Urinary bladder (tissue), 4 donors: Measurements from ENCODE around the gene CEACAM5. TPM values are rescaled to one million over a fixed set of nuclear protein-coding genes. Genes with fewer than 3 reads are reported as not detected.
"Not testable (repeated sequence)": the region's sequence is repeated elsewhere in the genome, so short reads cannot be mapped to it uniquely, and the experiment has no call there.

Source experiments
- DNase-seq: peaks from one replicate; pipeline ENCODE4 v3.0.0-alpha.2; 2015; ENCODE audit errors: extremely low spot score
- H3K27ac ChIP-seq: one replicate; pipeline ENCODE4 v1.5.1; 2013; ENCODE audit warnings: low read depth, mild to moderate bottlenecking, moderate library complexity
- H3K36me3 ChIP-seq: one replicate; pipeline ENCODE4 v1.6.1; 2013; ENCODE audit warnings: mild to moderate bottlenecking, moderate library complexity; ENCODE audit not compliant: insufficient read depth
- H3K4me1 ChIP-seq: one replicate; pipeline ENCODE4 v1.6.1; 2013; ENCODE audit warnings: mild to moderate bottlenecking, moderate library complexity; ENCODE audit not compliant: insufficient read depth
- H3K4me3 ChIP-seq: one replicate; pipeline ENCODE4 v1.5.1; 2013; ENCODE audit warnings: low read depth, low read length
- WGBS: extraction: QIAGEN DNeasy Blood & Tissue Kit; methylation state at CpG from one replicate; pipeline ENCODE4 v1.1.7; 2013; 5-methylcytosine and 5-hydroxymethylcytosine counted together
- polyA plus RNA-seq: library from polyadenylated mRNA; stranded (reverse); fragments of 200-250 nt; gene quantifications from one replicate; pipeline ENCODE4 v1.2.3, GENCODE V29; 2013
- total RNA-seq: library from RNA; depleted of rRNA; stranded (reverse); fragments of >200 nt; gene quantifications from one replicate; pipeline ENCODE4 v1.2.3, GENCODE V29; 2014
- donor health status: healthy with polysubstance abuse.
- donor health status: healthy.

CEACAM5 gene
- total and polyA plus RNA-seq, 2 donors, result not detected

DNA sequence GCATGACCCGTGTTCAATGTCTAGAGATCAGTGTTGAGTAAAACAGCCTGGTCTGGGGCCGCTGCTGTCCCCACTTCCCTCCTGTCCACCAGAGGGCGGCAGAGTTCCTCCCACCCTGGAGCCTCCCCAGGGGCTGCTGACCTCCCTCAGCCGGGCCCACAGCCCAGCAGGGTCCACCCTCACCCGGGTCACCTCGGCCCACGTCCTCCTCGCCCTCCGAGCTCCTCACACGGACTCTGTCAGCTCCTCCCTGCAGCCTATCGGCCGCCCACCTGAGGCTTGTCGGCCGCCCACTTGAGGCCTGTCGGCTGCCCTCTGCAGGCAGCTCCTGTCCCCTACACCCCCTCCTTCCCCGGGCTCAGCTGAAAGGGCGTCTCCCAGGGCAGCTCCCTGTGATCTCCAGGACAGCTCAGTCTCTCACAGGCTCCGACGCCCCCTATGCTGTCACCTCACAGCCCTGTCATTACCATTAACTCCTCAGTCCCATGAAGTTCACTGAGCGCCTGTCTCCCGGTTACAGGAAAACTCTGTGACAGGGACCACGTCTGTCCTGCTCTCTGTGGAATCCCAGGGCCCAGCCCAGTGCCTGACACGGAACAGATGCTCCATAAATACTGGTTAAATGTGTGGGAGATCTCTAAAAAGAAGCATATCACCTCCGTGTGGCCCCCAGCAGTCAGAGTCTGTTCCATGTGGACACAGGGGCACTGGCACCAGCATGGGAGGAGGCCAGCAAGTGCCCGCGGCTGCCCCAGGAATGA lies 1.5 kb upstream of the CEACAM5 start:
- Histone ChIP-seq H3K27ac (no peak overlapping the region), H3K4me1 (no peaks in the 10 kb centered on the region), H3K36me3 (no peaks in the 10 kb centered on the region), H3K4me3 (no peak overlapping the region)
- 14% methylated on average over 26 of the region's 26 CpGs for WGBS
- no peak for DNase-seq

DNA sequence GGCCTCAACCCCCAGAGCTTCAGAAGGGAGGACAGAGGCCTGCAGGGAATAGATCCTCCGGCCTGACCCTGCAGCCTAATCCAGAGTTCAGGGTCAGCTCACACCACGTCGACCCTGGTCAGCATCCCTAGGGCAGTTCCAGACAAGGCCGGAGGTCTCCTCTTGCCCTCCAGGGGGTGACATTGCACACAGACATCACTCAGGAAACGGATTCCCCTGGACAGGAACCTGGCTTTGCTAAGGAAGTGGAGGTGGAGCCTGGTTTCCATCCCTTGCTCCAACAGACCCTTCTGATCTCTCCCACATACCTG lies 969 bp upstream of the CEACAM5 start:
- Histone ChIP-seq H3K4me1 (no peaks in the 10 kb centered on the region), H3K27ac (no peak overlapping the region), H3K4me3 (no peak overlapping the region), H3K36me3 (no peaks in the 10 kb centered on the region)
- DNase-seq, result no peak
- 53% methylated on average over 5 of the region's 5 CpGs for WGBS

DNA sequence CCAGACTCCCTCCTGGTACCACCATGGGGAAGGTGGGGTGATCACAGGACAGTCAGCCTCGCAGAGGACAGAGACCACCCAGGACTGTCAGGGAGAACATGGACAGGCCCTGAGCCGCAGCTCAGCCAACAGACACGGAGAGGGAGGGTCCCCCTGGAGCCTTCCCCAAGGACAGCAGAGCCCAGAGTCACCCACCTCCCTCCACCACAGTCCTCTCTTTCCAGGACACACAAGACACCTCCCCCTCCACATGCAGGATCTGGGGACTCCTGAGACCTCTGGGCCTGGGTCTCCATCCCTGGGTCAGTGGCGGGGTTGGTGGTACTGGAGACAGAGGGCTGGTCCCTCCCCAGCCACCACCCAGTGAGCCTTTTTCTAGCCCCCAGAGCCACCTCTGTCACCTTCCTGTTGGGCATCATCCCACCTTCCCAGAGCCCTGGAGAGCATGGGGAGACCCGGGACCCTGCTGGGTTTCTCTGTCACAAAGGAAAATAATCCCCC lies 505 bp upstream of the CEACAM5 start:
- DNase-seq, result no peak
- H3K36me3 ChIP-seq, result no peaks in the 10 kb centered on the region
- 79% methylated on average over 5 of the region's 5 CpGs for whole genome bisulfite sequencing
- H3K27ac ChIP-seq, result no peak overlapping the region
- no peaks in the 10 kb centered on the region for H3K4me1 ChIP-seq
- H3K4me3 ChIP-seq, result no peak overlapping the region

DNA sequence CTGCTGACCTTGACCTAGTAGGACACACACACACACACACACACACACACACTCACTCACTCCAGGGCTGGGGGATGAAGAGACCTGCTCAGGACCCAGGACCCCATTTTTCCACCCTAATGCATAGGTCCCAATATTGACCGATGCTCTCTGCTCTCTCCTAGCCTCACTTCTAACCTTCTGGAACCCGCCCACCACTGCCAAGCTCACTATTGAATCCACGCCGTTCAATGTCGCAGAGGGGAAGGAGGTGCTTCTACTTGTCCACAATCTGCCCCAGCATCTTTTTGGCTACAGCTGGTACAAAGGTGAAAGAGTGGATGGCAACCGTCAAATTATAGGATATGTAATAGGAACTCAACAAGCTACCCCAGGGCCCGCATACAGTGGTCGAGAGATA lies 1.1 kb downstream of the CEACAM5 start:
- H3K4me1 ChIP-seq, DNase-seq, H3K36me3 ChIP-seq, H3K4me3 ChIP-seq, H3K27ac ChIP-seq: not testable (repeated sequence)
- WGBS, result 87% methylated on average over 8 of the region's 8 CpGs

DNA sequence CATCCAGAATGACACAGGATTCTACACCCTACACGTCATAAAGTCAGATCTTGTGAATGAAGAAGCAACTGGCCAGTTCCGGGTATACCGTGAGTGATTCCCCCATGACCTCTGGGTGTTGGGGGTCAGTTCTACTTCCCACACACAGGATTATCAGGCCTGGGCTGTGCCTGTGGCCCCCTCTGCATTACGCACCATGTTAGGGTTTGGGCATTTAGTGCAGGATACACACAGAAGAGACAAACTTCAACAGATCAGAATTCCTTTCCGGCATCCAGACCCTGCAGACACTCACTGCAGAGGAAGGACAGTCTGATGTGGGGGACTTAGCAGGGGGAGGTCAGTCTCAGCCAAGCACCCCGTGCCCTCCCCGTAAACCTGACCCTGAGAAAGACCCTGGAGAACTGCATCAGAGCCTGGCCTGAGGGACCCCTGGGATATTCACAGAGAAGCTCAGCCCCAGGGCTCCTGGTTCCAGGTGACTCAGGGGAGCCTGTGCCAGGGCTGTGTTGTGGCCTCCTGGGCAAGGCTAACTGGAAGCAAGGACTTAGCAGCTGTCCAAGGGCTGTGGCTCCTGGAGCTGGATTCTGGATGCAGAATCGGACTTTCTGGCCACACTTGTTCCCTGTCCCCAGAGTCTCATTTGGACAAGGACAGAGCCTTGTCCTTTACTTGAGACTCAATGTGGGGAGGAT lies 1.7 kb downstream of the CEACAM5 start:
- no peak overlapping the region for H3K4me3 ChIP-seq
- H3K4me1 ChIP-seq, result no peaks in the 10 kb centered on the region
- H3K36me3 ChIP-seq, result no peaks in the 10 kb centered on the region
- H3K27ac ChIP-seq, result no peak overlapping the region
- no peak for DNase-seq
- 84% methylated on average over 8 of the region's 8 CpGs for WGBS

DNA sequence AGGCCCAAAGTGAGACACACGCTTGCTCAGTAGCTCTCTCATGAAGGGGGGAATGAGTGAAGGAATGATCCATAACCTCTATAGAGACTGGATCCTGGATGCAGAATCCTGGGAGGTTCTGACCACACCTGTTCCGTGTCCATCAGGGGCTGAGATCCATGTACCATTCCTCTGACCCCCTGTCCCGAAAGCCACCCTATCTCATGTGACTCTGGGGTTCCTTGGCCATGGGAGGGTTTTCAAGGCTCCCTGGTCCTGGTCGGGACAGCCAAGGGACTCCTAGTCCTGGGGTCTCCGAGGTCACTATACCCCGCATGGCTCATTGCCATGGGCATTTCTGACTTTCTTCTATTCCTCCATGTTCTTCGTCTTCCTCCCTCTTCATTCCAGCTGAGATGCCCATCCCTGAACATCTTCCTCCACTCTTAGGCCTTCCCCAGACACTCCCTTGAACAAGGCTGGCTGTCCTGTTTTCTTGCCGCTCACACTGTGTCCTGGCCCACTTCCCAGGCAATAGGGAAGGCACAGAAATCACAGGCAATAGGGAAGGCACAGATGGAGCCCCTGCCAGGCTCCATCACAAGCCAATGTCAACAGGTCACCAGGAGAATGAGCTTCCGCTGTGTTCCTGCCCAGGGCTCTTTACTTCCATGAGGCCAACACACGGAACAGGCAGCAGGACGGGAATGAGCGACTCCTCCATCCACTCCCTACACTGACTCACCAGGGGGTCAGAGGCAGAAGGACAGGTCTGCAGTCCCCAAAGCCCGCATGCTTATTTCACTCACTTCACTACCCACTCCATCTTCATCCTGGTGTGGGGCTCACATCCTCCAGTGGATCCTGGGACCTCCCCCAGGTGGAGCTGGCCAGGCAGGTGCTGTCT lies 3.2 kb downstream of the CEACAM5 start:
- no peak for DNase-seq
- Histone ChIP-seq H3K36me3 (no peaks in the 10 kb centered on the region), H3K4me1 (no peaks in the 10 kb centered on the region), H3K27ac (no peak overlapping the region), H3K4me3 (no peak overlapping the region)
- 79% methylated on average over 13 of the region's 13 CpGs for WGBS

DNA sequence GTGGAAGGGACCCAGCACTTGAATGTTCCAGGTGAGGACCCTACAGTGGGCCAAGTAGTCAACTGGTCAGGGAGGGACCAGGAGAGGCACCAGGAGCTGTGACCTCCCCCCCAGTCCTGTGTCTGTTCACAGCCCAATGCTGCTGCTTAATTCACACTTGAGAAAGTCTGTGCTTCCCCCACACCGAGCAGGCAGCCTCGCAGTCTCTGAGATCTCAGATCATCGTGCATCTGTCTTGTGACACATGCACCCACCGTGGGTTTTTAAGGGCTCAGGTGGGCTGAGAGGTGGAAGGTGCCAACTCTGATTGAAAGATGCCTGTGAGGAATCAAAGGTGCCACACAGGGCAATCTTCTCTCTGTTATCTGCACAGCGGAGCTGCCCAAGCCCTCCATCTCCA lies 6.2 kb downstream of the CEACAM5 start:
- no peak for DNase-seq
- Histone ChIP-seq H3K4me1 (no peaks in the 10 kb centered on the region), H3K27ac (no peak overlapping the region), H3K36me3 (no peaks in the 10 kb centered on the region), H3K4me3 (no peak overlapping the region)
- 79% methylated on average over 5 of the region's 5 CpGs for WGBS

DNA sequence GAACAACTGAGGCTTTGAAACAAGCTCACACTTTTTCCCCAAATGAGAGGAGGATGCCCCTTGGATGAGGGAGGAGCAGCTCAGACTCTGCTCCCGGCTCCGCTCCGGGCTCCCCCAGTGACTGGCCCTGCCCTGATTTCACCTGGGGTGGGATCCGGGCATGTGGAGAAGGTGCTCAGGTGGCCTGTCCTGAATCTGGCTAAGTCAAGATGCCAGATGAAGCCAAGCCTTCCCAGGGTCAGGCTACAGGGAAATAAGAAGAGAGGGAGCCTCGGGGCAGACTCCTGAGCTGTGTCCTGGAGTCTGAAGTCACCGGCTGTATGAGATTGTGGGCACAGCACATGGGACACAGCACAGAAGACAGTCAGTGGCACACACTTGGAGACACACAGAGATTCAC lies 10.3 kb downstream of the CEACAM5 start:
- Histone ChIP-seq H3K27ac (no peak overlapping the region), H3K4me3 (no peak overlapping the region), H3K36me3 (no peaks in the 10 kb centered on the region), H3K4me1 (no peaks in the 10 kb centered on the region)
- DNase-seq, result no peak
- WGBS, result 77% methylated on average over 6 of the region's 6 CpGs

DNA sequence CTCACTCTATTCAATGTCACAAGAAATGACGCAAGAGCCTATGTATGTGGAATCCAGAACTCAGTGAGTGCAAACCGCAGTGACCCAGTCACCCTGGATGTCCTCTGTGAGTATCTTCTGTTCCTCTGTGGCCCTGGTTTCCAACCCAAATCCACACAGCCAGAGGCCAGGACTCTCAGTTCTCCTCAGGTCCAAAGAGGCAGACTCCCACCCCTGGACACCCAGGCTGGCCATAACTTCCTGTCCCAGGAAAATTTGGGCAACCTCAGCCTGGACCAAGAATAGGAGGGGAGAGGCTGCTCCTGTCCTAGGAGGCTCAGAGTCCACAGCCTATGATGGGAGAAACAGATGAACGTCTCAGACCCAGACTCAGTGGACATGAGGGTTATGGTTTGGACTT lies 11.7 kb downstream of the CEACAM5 start:
- no peak overlapping the region for H3K4me3 ChIP-seq
- H3K4me1 ChIP-seq, result no peaks in the 10 kb centered on the region
- no peaks in the 10 kb centered on the region for H3K36me3 ChIP-seq
- WGBS, result 92% methylated on average over 3 of the region's 3 CpGs
- H3K27ac ChIP-seq, result no peak overlapping the region
- no peak for DNase-seq

DNA sequence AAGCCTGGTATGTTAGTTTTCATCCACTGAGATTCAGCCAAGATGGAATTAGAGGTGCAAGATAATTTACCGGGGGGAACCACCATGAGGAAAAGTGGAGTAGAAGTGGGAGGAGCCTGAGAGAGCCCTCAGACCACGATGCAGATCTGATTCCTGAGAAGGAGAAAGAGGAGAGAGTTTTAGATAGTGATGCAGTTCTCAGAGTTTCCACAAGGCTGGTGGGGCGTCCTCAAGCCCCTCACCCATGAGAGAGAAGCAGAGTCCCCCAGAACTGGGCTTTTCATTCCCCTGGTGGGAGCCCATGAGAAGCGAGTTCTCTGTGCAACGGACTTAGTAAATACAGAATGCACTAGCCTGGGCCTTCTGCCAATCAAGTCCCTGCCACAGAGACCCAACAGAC lies 18.1 kb downstream of the CEACAM5 start:
- Histone ChIP-seq H3K36me3 (no peaks in the 10 kb centered on the region), H3K27ac (no peak overlapping the region), H3K4me3 (no peak overlapping the region), H3K4me1 (no peaks in the 10 kb centered on the region)
- 27% methylated on average over 5 of the region's 5 CpGs for WGBS
- no peak for DNase-seq

DNA sequence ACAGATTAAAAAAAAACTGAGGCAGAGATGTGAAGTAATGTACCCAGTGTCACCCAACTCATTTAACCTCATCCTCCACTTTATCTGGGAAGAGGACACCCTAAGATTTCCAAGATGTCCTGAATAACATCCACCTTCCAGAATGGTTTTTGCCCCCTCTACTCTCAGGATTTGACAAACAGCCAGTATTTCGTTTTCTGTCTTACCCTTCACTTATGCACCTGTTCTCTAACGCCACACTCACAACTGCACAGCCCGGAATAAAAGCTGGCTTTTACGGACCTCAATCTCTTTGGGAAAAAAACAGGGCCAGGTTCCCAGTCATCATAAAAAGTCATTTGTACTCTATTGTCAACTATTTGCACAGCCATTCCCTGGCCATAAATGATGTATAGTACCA lies 25.7 kb downstream of the CEACAM5 start:
- H3K36me3 ChIP-seq, result no peaks in the 10 kb centered on the region
- DNase-seq, result no peak
- H3K27ac ChIP-seq, result no peak overlapping the region
- no peaks in the 10 kb centered on the region for H3K4me1 ChIP-seq
- 63% methylated on average over 4 of the region's 4 CpGs for WGBS
- no peak overlapping the region for H3K4me3 ChIP-seq

DNA sequence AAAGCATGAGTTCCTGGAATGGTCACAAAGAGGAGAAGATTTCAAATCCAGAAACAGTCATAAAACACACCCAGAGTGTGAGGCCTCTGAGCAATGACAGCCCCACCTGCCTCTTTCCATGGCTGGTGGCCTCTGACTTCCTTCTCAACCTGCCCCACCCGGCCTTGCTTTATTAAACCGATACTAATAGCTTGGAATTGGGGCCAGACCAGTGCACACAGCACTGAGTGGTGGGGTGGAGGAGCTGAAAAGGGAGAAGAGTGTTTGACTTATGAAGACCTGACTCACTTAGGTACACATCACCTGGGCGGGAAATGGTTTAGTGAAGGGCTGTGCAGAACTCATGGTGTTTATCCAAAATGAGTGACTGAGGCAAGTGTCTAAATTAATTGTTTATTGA lies 26.2 kb downstream of the CEACAM5 start:
- 70% methylated on average over 3 of the region's 3 CpGs for WGBS
- Histone ChIP-seq H3K27ac (no peak overlapping the region), H3K4me1 (no peaks in the 10 kb centered on the region), H3K36me3 (no peaks in the 10 kb centered on the region), H3K4me3 (no peak overlapping the region)
- DNase-seq, result no peak

DNA sequence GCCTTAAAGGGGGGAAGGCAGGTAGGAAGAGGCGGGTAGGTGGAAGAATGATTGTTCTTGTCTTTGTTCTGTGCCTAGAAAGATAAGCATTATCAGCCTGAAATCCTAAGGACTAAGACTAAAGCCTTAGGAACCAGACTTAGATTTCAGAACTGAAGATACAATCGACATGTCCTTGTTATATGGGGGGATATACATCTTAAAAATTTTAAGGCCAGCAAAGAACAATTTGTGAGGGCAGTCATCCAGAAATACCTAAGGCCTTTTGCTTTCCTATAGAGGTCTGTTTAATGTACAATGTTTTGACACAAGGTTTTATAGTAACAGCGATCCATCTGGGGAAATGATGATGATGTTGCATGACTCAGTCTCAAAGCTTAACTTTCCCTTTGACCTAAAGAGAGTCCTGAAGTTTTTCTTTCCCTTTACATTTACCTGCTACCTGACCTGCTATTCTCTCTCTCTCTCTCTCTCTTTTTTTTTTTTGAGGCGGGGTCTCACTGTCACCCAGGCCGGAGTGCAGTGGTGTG lies 26.7 kb downstream of the CEACAM5 start:
- 63% methylated on average over 5 of the region's 5 CpGs for whole genome bisulfite sequencing
- Histone ChIP-seq H3K4me1 (no peaks in the 10 kb centered on the region), H3K27ac (no peak overlapping the region), H3K36me3 (no peaks in the 10 kb centered on the region), H3K4me3 (no peak overlapping the region)
- no peak for DNase-seq
